HepG2 (cell line): ENCODE measurements around the gene FAM222B. TPM values are rescaled to one million over a fixed set of nuclear protein-coding genes. Genes with fewer than 3 reads are reported as not detected.

Experiments
- HDAC6 ChIP-seq: fragments of 200-600 bp; sonication (generic); IDR thresholded peaks from 2 replicates; pipeline ENCODE4 v1.7.0; 2017; ENCODE audit warnings: mild to moderate bottlenecking, antibody characterized with exemption, low read length, low read depth
- HNRNPUL1 ChIP-seq: fragments of 200-400 bp; formaldehyde crosslinking; IDR thresholded peaks from 2 replicates; pipeline ENCODE4 v1.6.1; 2017; ENCODE audit warnings: low read depth, mild to moderate bottlenecking, low read length, moderate library complexity
- MED13 ChIP-seq: sonication (generic); formaldehyde crosslinking; IDR thresholded peaks from 2 replicates; pipeline ENCODE4 v1.5.0; 2020; ENCODE audit warnings: missing genetic modification reagents
- NFIC ChIP-seq: IDR thresholded peaks from 2 replicates; pipeline ENCODE4 v1.6.1; 2012; ENCODE audit warnings: mild to moderate bottlenecking, low read length, inconsistent platforms
- NR1H2 ChIP-seq: sonication (generic); formaldehyde crosslinking; IDR thresholded peaks from 2 replicates; pipeline ENCODE4 v1.8.1; 2022; ENCODE audit warnings: low read depth, missing genetic modification reagents, borderline replicate concordance
- PAF1 ChIP-seq: IDR thresholded peaks from 2 replicates; pipeline ENCODE4 v1.6.1; 2016; ENCODE audit warnings: missing genetic modification reagents, missing compliant biosample characterization
- PHF20 ChIP-seq: sonication (generic); formaldehyde crosslinking; IDR thresholded peaks from 2 replicates; pipeline ENCODE4 v1.5.0; 2020; ENCODE audit warnings: mild to moderate bottlenecking, missing genetic modification reagents
- RBFOX2 ChIP-seq: fragments of 200-400 bp; formaldehyde crosslinking; IDR thresholded peaks from 2 replicates; pipeline ENCODE4 v1.6.1; 2017; ENCODE audit warnings: low read depth, mild to moderate bottlenecking, low read length
- RFXANK ChIP-seq: IDR thresholded peaks from 2 replicates; pipeline ENCODE4 v1.6.1; 2016
- SATB2 ChIP-seq: sonication (generic); formaldehyde crosslinking; IDR thresholded peaks from 2 replicates; pipeline ENCODE4 v1.5.0; 2020; ENCODE audit warnings: missing genetic modification reagents
- SMC3 ChIP-seq: IDR thresholded peaks from 2 replicates; pipeline ENCODE4 v1.6.1; 2011; ENCODE audit warnings: low read length, improper control_type of control experiment
- SNRNP70 ChIP-seq: fragments of 200-400 bp; formaldehyde crosslinking; IDR thresholded peaks from 2 replicates; pipeline ENCODE4 v1.6.1; 2017; ENCODE audit warnings: mild to moderate bottlenecking, low read depth, low read length, moderate library complexity
- SRSF4 ChIP-seq: fragments of 200-400 bp; formaldehyde crosslinking; IDR thresholded peaks from one replicate; pipeline ENCODE4 v1.6.1; 2018; ENCODE audit warnings: mild to moderate bottlenecking, low read depth, low read length, moderate library complexity; ENCODE audit not compliant: poor library complexity, severe bottlenecking
- SYNCRIP ChIP-seq: fragments of 200-400 bp; formaldehyde crosslinking; IDR thresholded peaks from 2 replicates; pipeline ENCODE4 v1.6.1; 2018; ENCODE audit warnings: mild to moderate bottlenecking, low read depth, low read length; ENCODE audit not compliant: insufficient read depth
- ZFY ChIP-seq: sonication (generic); formaldehyde crosslinking; IDR thresholded peaks from 2 replicates; pipeline ENCODE4 v1.4.0; 2020; ENCODE audit warnings: missing genetic modification reagents
- ZMYM2 ChIP-seq: sonication (generic); formaldehyde crosslinking; IDR thresholded peaks from 2 replicates; pipeline ENCODE4 v1.8.0; 2022; ENCODE audit warnings: mild to moderate bottlenecking, missing genetic modification reagents
- ZNF329 ChIP-seq: sonication (generic); formaldehyde crosslinking; IDR thresholded peaks from 2 replicates; pipeline ENCODE4 v1.9.0; 2021; ENCODE audit warnings: low read depth, mild to moderate bottlenecking, missing genetic modification reagents
- ZNF431 ChIP-seq: sonication (generic); formaldehyde crosslinking; IDR thresholded peaks from 2 replicates; pipeline ENCODE4 v1.9.0; 2022; ENCODE audit warnings: missing genetic modification reagents, low read depth, mild to moderate bottlenecking, borderline replicate concordance
- ZNF605 ChIP-seq: sonication (generic); formaldehyde crosslinking; IDR thresholded peaks from 2 replicates; pipeline ENCODE4 v1.8.0; 2022; ENCODE audit warnings: mild to moderate bottlenecking, missing genetic modification reagents
- ZNF737 ChIP-seq: sonication (generic); formaldehyde crosslinking; IDR thresholded peaks from 2 replicates; pipeline ENCODE4 v1.5.0; 2020; ENCODE audit warnings: missing genetic modification reagents, mild to moderate bottlenecking, borderline replicate concordance
- polyA plus RNA-seq, 8 experiments: library from polyadenylated mRNA; depleted of rRNA in 3 of 8; stranded (reverse) in 7 of 8; unstranded in 1 of 8; fragments of >200 nt; fragmentation: Illumina TruSeq in 4 of 8; extraction: Trizol in 4 of 8; gene quantifications; 2 replicates each; pipeline versions ENCODE4 v1.2.1 to v1.2.3, GENCODE V29; 2011 to 2016; ENCODE audit warnings: low read depth in 4 of 8, missing spikeins in 1 of 8, mixed read lengths in 1 of 8; ENCODE audit not compliant: insufficient read depth in 1 of 8
- total RNA-seq, 5 experiments: library from RNA; depleted of rRNA; stranded (reverse); fragments of >200 nt; fragmentation: Illumina TruSeq; extraction: Trizol; gene quantifications; 2 replicates each; pipeline ENCODE4 v1.2.3, GENCODE V29; 2016; ENCODE audit warnings: low read depth in 1 of 5
- TF ChIP-seq, protein P1 (sequence below): sonication (generic); formaldehyde crosslinking; IDR thresholded peaks from 2 replicates; pipeline ENCODE4 v1.4.0; 2020; ENCODE audit warnings: mild to moderate bottlenecking, missing genetic modification reagents
- TF ChIP-seq, protein P2 (sequence below): sonication (generic); formaldehyde crosslinking; IDR thresholded peaks from 2 replicates; pipeline ENCODE4 v1.4.0; 2020; ENCODE audit warnings: missing genetic modification reagents
- TF ChIP-seq, protein P3 (sequence below): sonication (generic); formaldehyde crosslinking; IDR thresholded peaks from 2 replicates; pipeline ENCODE4 v1.4.0; 2020; ENCODE audit warnings: mild to moderate bottlenecking, missing genetic modification reagents
- TF ChIP-seq, protein P4 (sequence below): sonication (generic); formaldehyde crosslinking; IDR thresholded peaks from 2 replicates; pipeline ENCODE4 v1.5.1; 2020; ENCODE audit warnings: missing genetic modification reagents, mild to moderate bottlenecking, borderline replicate concordance
- TF ChIP-seq, protein P5 (sequence below): sonication (generic); formaldehyde crosslinking; conservative IDR thresholded peaks from 2 replicates; pipeline ENCODE4 v1.4.0; 2020; ENCODE audit warnings: missing genetic modification reagents

FAM222B gene
- total and polyA plus RNA-seq, 2 of the 13 experiments (the other 11 are each of a cell fraction or from before 2014, with no cell fraction given): 3.5 to 7.3 TPM

DNA sequence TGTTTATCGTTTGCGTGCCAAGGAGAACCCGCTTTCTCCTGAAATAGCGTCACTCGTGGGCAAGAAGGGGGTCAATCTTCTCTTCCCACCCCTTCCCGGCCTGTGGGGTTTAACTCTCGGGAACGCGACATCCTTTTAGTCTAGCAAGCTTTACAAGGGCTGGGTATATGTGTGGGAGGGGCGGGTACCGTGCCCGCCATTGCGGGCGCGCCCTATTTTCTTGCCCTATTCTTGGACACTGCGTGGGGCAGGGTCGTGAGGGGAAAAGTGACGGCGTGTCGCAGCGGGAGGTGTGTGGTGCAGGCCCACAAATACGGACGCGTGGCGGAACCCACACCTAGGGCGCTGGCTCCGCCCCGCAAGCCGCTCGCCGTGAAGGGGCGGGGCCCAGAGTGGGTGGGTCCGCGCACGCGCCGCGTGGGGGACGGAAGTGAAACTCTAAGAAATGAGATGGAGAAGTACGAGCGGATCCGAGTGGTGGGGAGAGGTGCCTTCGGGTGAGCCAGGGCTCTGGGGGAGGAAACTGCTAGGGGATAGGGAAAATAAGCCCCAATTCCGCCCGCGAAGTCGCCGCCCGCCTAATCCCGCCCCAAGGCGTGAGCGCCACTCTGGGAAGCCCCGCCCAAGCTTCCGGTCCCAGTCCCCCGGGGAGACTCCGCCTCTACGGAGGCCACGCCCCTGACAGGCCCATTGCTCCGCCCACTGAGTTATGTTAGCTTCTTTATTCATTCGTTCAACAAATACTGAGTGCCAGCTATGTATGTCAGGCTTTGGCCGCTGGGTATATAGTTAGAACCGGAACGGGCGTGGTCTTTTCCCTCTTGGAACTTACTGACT, 114.0 kb downstream of the FAM222B start, which contains the start of gene NEK8 (continued):
- TF ChIP-seq, protein P1, sequence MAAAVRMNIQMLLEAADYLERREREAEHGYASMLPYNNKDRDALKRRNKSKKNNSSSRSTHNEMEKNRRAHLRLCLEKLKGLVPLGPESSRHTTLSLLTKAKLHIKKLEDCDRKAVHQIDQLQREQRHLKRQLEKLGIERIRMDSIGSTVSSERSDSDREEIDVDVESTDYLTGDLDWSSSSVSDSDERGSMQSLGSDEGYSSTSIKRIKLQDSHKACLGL (CRISPR knock-in tag): peak; percentile 48; the same call in 1 of the 2 replicates
- TF ChIP-seq, protein P2, sequence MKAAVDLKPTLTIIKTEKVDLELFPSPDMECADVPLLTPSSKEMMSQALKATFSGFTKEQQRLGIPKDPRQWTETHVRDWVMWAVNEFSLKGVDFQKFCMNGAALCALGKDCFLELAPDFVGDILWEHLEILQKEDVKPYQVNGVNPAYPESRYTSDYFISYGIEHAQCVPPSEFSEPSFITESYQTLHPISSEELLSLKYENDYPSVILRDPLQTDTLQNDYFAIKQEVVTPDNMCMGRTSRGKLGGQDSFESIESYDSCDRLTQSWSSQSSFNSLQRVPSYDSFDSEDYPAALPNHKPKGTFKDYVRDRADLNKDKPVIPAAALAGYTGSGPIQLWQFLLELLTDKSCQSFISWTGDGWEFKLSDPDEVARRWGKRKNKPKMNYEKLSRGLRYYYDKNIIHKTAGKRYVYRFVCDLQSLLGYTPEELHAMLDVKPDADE: no peak
- no peak for TF ChIP-seq SATB2
- TF ChIP-seq ZNF431 (CRISPR knock-in tag): peak; percentile 24; the same call in 1 of the 2 replicates
- TF ChIP-seq ZNF605 (CRISPR knock-in tag): no peak; the same call in 1 of the 2 replicates
- TF ChIP-seq RFXANK (CRISPR knock-in tag): no peak
- peak; percentile 65 for TF ChIP-seq PHF20 (CRISPR knock-in tag)
- TF ChIP-seq ZNF737 (CRISPR knock-in tag): no peak
- no peak; the same call in 1 of the 2 replicates for TF ChIP-seq SMC3
- TF ChIP-seq, protein P3, sequence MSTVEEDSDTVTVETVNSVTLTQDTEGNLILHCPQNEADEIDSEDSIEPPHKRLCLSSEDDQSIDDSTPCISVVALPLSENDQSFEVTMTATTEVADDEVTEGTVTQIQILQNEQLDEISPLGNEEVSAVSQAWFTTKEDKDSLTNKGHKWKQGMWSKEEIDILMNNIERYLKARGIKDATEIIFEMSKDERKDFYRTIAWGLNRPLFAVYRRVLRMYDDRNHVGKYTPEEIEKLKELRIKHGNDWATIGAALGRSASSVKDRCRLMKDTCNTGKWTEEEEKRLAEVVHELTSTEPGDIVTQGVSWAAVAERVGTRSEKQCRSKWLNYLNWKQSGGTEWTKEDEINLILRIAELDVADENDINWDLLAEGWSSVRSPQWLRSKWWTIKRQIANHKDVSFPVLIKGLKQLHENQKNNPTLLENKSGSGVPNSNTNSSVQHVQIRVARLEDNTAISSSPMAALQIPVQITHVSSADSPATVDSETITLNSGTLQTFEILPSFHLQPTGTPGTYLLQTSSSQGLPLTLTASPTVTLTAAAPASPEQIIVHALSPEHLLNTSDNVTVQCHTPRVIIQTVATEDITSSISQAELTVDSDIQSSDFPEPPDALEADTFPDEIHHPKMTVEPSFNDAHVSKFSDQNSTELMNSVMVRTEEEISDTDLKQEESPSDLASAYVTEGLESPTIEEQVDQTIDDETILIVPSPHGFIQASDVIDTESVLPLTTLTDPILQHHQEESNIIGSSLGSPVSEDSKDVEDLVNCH (CRISPR knock-in tag): no peak
- peak; percentile 88 for TF ChIP-seq ZFY
- 0 out of 2 replicates have a peak, but pooled peaks have one; percentile 77 for TF ChIP-seq NR1H2
- TF ChIP-seq PAF1 (CRISPR knock-in tag): no peak
- no peak for TF ChIP-seq MED13 (CRISPR knock-in tag)
- no peak for TF ChIP-seq ZNF329 (CRISPR knock-in tag)
- TF ChIP-seq, protein P4, sequence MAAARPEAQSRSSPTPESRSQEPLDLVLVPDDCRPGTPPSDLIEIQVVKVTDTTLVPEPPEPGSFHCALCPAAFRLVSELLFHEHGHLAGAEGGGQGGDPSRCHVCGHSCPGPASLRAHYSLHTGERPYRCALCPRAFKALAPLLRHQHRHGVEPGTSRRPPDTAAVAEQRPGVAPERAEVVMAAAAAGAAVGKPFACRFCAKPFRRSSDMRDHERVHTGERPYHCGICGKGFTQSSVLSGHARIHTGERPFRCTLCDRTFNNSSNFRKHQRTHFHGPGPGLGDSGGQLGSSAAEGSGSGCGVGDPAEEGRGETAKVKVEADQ (CRISPR knock-in tag): 0 out of 2 replicates have a peak, but pooled peaks have one; percentile 27
- TF ChIP-seq SRSF4: no peak
- no peak for TF ChIP-seq SYNCRIP
- TF ChIP-seq, protein P5, sequence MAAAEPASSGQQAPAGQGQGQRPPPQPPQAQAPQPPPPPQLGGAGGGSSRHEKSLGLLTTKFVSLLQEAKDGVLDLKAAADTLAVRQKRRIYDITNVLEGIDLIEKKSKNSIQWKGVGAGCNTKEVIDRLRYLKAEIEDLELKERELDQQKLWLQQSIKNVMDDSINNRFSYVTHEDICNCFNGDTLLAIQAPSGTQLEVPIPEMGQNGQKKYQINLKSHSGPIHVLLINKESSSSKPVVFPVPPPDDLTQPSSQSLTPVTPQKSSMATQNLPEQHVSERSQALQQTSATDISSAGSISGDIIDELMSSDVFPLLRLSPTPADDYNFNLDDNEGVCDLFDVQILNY (CRISPR knock-in tag): no peak
- TF ChIP-seq HNRNPUL1: no peak
- TF ChIP-seq HDAC6: no peak
- 0 out of 2 replicates have a peak, but pooled peaks have one; percentile 27 for TF ChIP-seq NFIC
- TF ChIP-seq SNRNP70: no peak
- TF ChIP-seq RBFOX2: peak; percentile 94
- peak; percentile 72; the same call in 1 of the 2 replicates for TF ChIP-seq ZMYM2 (CRISPR knock-in tag)
